ENCODE data around the gene DBP. TPM values are rescaled to one million over a fixed set of nuclear protein-coding genes. Genes with fewer than 3 reads are reported as not detected.

The DBP gene
- total RNA-seq, 1 experiment from 2014 or later, result 27.9 TPM

Other genes with a start within 250 kb of the DBP start
- gene KDELR1, start 245.8 kb downstream of the DBP start, total RNA-seq (2014; rRNA removed; shearing (Covaris generic)), result 150 and 189 TPM in 2 replicates
- 10.7 and 12.6 TPM in 2 replicates for gene GRIN2D, start 243.7 kb downstream of the DBP start, total RNA-seq (2014; rRNA removed; shearing (Covaris generic))
- gene GRWD1, start 191.4 kb downstream of the DBP start, total RNA-seq (2014; rRNA removed; shearing (Covaris generic)), result 96.1 and 120 TPM in 2 replicates
- gene KCNJ14, start 181.8 kb downstream of the DBP start, total RNA-seq (2014; rRNA removed; shearing (Covaris generic)), result 2.7 and 3.6 TPM in 2 replicates
- 145 and 154 TPM in 2 replicates for gene CYTH2, start 168.0 kb downstream of the DBP start, total RNA-seq (2014; rRNA removed; shearing (Covaris generic))
- 11.4 and 12.2 TPM in 2 replicates for gene LMTK3, start 125.5 kb downstream of the DBP start, total RNA-seq (2014; rRNA removed; shearing (Covaris generic))
- gene SULT2B1, start 85.2 kb downstream of the DBP start, total RNA-seq (2014; rRNA removed; shearing (Covaris generic)), result 48.6 and 55.3 TPM in 2 replicates
- gene SPACA4, start 30.6 kb downstream of the DBP start, total RNA-seq (2014; rRNA removed; shearing (Covaris generic)), result 2.3 and 3.4 TPM in 2 replicates
- 15.9 and 18.5 TPM in 2 replicates for gene FAM83E, start 22.3 kb downstream of the DBP start, total RNA-seq (2014; rRNA removed; shearing (Covaris generic))
- gene RPL18, start 18.2 kb downstream of the DBP start, total RNA-seq (2014; rRNA removed; shearing (Covaris generic)), result 6,271 and 6,382 TPM in 2 replicates
- gene SPHK2, start 17.9 kb downstream of the DBP start, total RNA-seq (2014; rRNA removed; shearing (Covaris generic)), result 114 and 115 TPM in 2 replicates
- 1.4 and 4.7 TPM in 2 replicates for gene CA11, start 8.8 kb upstream of the DBP start, total RNA-seq (2014; rRNA removed; shearing (Covaris generic))
- gene NTN5, start 35.6 kb upstream of the DBP start, total RNA-seq (2014; rRNA removed; shearing (Covaris generic)), result not detected in 2 replicates
- gene FUT2, start 58.6 kb upstream of the DBP start, total RNA-seq (2014; rRNA removed; shearing (Covaris generic)), result 14.3 and 21.0 TPM in 2 replicates
- 0.73 and 0.84 TPM in 2 replicates for gene MAMSTR, start 82.3 kb upstream of the DBP start, total RNA-seq (2014; rRNA removed; shearing (Covaris generic))
- 0.34 and 0.61 TPM in 2 replicates for gene RASIP1, start 103.2 kb upstream of the DBP start, total RNA-seq (2014; rRNA removed; shearing (Covaris generic))
- gene IZUMO1, start 109.5 kb upstream of the DBP start, total RNA-seq (2014; rRNA removed; shearing (Covaris generic)), result 0.05 and 0.58 TPM in 2 replicates
- 4.6 and 6.3 TPM in 2 replicates for gene FUT1, start 115.3 kb upstream of the DBP start, total RNA-seq (2014; rRNA removed; shearing (Covaris generic))
- gene FGF21, start 118.1 kb upstream of the DBP start, total RNA-seq (2014; rRNA removed; shearing (Covaris generic)), result not detected in 2 replicates
- gene BCAT2, start 173.7 kb upstream of the DBP start, total RNA-seq (2014; rRNA removed; shearing (Covaris generic)), result 62.8 and 65.7 TPM in 2 replicates
- not detected in 2 replicates for gene HSD17B14, start 199.1 kb upstream of the DBP start, total RNA-seq (2014; rRNA removed; shearing (Covaris generic))
- gene PLEKHA4, start 231.2 kb upstream of the DBP start, total RNA-seq (2014; rRNA removed; shearing (Covaris generic)), result 3.9 and 5.4 TPM in 2 replicates
- gene PPP1R15A, start 235.0 kb upstream of the DBP start, total RNA-seq (2014; rRNA removed; shearing (Covaris generic)), result 152 and 165 TPM in 2 replicates

Measured in HT-29 (cell line).